GM18907 (cell line): ENCODE results near the gene IFNA6.
"Not testable (repeated sequence)": the region's sequence is repeated elsewhere in the genome, so short reads cannot be mapped to it uniquely, and the experiment has no call there.

Experiments used
- ATAC-seq: cut with Tn5 transposase; IDR thresholded peaks from one replicate; pipeline ENCODE4 v1.9.1; 2021; ENCODE audit warnings: mild to moderate bottlenecking, moderate library complexity; ENCODE audit not compliant: unreplicated experiment

Gene IFNA6

GRCh38 chr9:21350787-21351186, at the start of gene IFNA6:
TSS of gene IFNA6 (minus strand) at chr9:21350887. CDS start at chr9:21350887, 0 bp downstream.
- no peak for ATAC-seq

GRCh38 chr9:21399956-21400355, 49.3 kb upstream of the IFNA6 start:
- no peak for ATAC-seq

GRCh38 chr9:21398955-21399489, 48.3 kb upstream of the IFNA6 start:
- no peak for ATAC-seq

- ATAC-seq = peak; percentile 76
Measured at GRCh38 chr9:21395778-21396717, 45.4 kb upstream of the IFNA6 start.

- ATAC-seq = peak; percentile 85
Measured at GRCh38 chr9:21392270-21392669, 41.6 kb upstream of the IFNA6 start.

- peak; percentile 20 for ATAC-seq
Measured at GRCh38 chr9:21385131-21385670, 34.5 kb upstream of the IFNA6 start, which contains the start of gene IFNA2. TSS of gene IFNA2 (minus strand) at chr9:21385398. CDS start at chr9:21385329, 69 bp downstream.

GRCh38 chr9:21383627-21384026, 32.9 kb upstream of the IFNA6 start:
- no peak for ATAC-seq

- ATAC-seq = peak; percentile 96
Measured at GRCh38 chr9:21381448-21382339, 31.0 kb upstream of the IFNA6 start.

- ATAC-seq = not testable (repeated sequence)
Measured at GRCh38 chr9:21371467-21371866, 20.8 kb upstream of the IFNA6 start.

GRCh38 chr9:21367957-21368356, 17.3 kb upstream of the IFNA6 start, which contains the start of gene IFNA13:
TSS of gene IFNA13 (minus strand) at chr9:21368057. CDS start at chr9:21368010, 47 bp downstream.
- ATAC-seq = no peak

- peak; percentile 90 for ATAC-seq
Measured at GRCh38 chr9:21367169-21367568, 16.5 kb upstream of the IFNA6 start.

- no peak for ATAC-seq
Measured at GRCh38 chr9:21362287-21362686, 11.6 kb upstream of the IFNA6 start.

GRCh38 chr9:21357479-21358460, 7.1 kb upstream of the IFNA6 start:
- peak; percentile 95 for ATAC-seq

- no peak for ATAC-seq
Measured at GRCh38 chr9:21348430-21348970, 2.2 kb downstream of the IFNA6 start.

- no peak for ATAC-seq
Measured at GRCh38 chr9:21340735-21341134, 10.0 kb downstream of the IFNA6 start.

- ATAC-seq = no peak
Measured at GRCh38 chr9:21336457-21336856, 14.2 kb downstream of the IFNA6 start.

- ATAC-seq = peak; percentile 87
Measured at GRCh38 chr9:21334701-21335632, 15.7 kb downstream of the IFNA6 start, which contains the start of gene KLHL9. TSS of gene KLHL9 (minus strand) at chr9:21335404. CDS start at chr9:21334859, 545 bp downstream.

- no peak for ATAC-seq
Measured at GRCh38 chr9:21333226-21333625, 17.5 kb downstream of the IFNA6 start.
